Endodermal cell (in vitro differentiated cells): ENCODE measurements around the gene PSAP. TPM values are rescaled to one million over a fixed set of nuclear protein-coding genes. Genes with fewer than 3 reads are reported as not detected.
"Not testable (repeated sequence)": the region's sequence is repeated elsewhere in the genome, so short reads cannot be mapped to it uniquely, and the experiment has no call there.

Experiments
- DNase-seq: peaks from one replicate; pipeline ENCODE4 v3.0.0-alpha.2; 2017
- H3K27ac ChIP-seq: 2 replicates; pipeline ENCODE4 v1.5.1; 2013; ENCODE audit warnings: mild to moderate bottlenecking, low read depth, low read length, moderate library complexity
- H3K27me3 ChIP-seq: 2 replicates; pipeline ENCODE4 v1.6.1; 2013; ENCODE audit warnings: mild to moderate bottlenecking, low read length, moderate library complexity; ENCODE audit not compliant: insufficient read depth, control insufficient read depth, poor library complexity, severe bottlenecking
- H3K36me3 ChIP-seq: 2 replicates; pipeline ENCODE4 v1.7.0; 2013; ENCODE audit warnings: mild to moderate bottlenecking, low read length, moderate library complexity; ENCODE audit not compliant: control insufficient read depth, insufficient read depth
- H3K4me1 ChIP-seq: one replicate; pipeline ENCODE4 v1.7.0; 2013; ENCODE audit warnings: low read length; ENCODE audit not compliant: control insufficient read depth, insufficient read depth
- H3K4me3 ChIP-seq: 2 replicates; pipeline ENCODE4 v1.5.1; 2013; ENCODE audit warnings: mild to moderate bottlenecking, low read length, moderate library complexity
- H3K9ac ChIP-seq: 2 replicates; pipeline ENCODE4 v1.6.1; 2013; ENCODE audit warnings: mild to moderate bottlenecking, low read length, moderate library complexity; ENCODE audit not compliant: poor library complexity, severe bottlenecking; ENCODE audit errors: extremely low read depth
- H3K9me3 ChIP-seq: 2 replicates; pipeline ENCODE4 v1.6.1; 2013; ENCODE audit warnings: mild to moderate bottlenecking, low read length, moderate library complexity; ENCODE audit not compliant: control insufficient read depth
- H3K27ac Mint-ChIP-seq: 2 replicates; pipeline ENCODE4 v1.8.0; 2020; ENCODE audit warnings: mixed read lengths
- H3K27me3 Mint-ChIP-seq: 2 replicates; pipeline ENCODE4 v1.8.0; 2021; ENCODE audit warnings: mild to moderate bottlenecking, mixed read lengths; ENCODE audit not compliant: insufficient read depth
- H3K36me3 Mint-ChIP-seq: 2 replicates; pipeline ENCODE4 v1.8.0; 2020; ENCODE audit warnings: low read depth, mixed read lengths
- H3K4me1 Mint-ChIP-seq: 2 replicates; pipeline ENCODE4 v1.8.0; 2020; ENCODE audit warnings: mixed read lengths
- H3K4me3 Mint-ChIP-seq: 2 replicates; pipeline ENCODE4 v1.8.0; 2020; ENCODE audit warnings: mild to moderate bottlenecking, moderate library complexity, mixed read lengths
- H3K9me3 Mint-ChIP-seq: 2 replicates; pipeline ENCODE4 v1.8.0; 2020; ENCODE audit warnings: mild to moderate bottlenecking, mixed read lengths
- CTCF ChIP-seq: fragments of 200-600 bp; sonication (generic); conservative IDR thresholded peaks from 2 replicates; pipeline ENCODE4 v1.5.0; 2021; ENCODE audit warnings: antibody characterized with exemption, mild to moderate bottlenecking
- WGBS, 2 experiments: methylation state at CpG; one replicate each; pipeline versions ENCODE4 v1.1.5 to v1.1.7; 2013; ENCODE audit warnings: missing lambda C conversion rate in 2 of 2, mixed read lengths in 1 of 2; ENCODE audit not compliant: insufficient coverage in 1 of 2, insufficient read length in 1 of 2; 5-methylcytosine and 5-hydroxymethylcytosine counted together
- total RNA-seq, 2 donors: library from RNA; stranded (reverse); fragmentation: NEBNext Ultra II Directional in 1 of 2; extraction: Animal tissue kit (Norgen Biotek cat#: 25700) in 1 of 2; gene quantifications; 2 replicates in 1 of 2; 3 replicates in 1 of 2; pipeline ENCODE4 v1.2.1, GENCODE V29; 2021

PSAP gene
- total RNA-seq, 2 donors from 2014 or later, result 456 to 549 TPM

GRCh38 chr10:71880425-71881306, 29.6 kb upstream of the PSAP start:
- no peak overlapping the region for H3K4me3 ChIP-seq
- Mint-ChIP-seq H3K27ac (no peak overlapping the region), H3K4me3 (no peak overlapping the region), H3K4me1 (peaks cover 19% of the 10 kb centered on the region), H3K36me3 (no peaks in the 10 kb centered on the region), H3K27me3 (no peaks in the 10 kb centered on the region), H3K9me3 (peaks cover 15% of the 10 kb centered on the region)
- no peak overlapping the region for H3K27ac ChIP-seq
- H3K9ac ChIP-seq, result no peak overlapping the region
- peaks cover 3% of the 10 kb centered on the region for H3K4me1 ChIP-seq
- no peaks in the 10 kb centered on the region for H3K36me3 ChIP-seq
- no peak for DNase-seq
- WGBS, 2 experiments, result 91 to 96% methylated on average over 12 to 13 of the region's 13 CpGs
- H3K27me3 ChIP-seq, result no peaks in the 10 kb centered on the region
- no peaks in the 10 kb centered on the region for H3K9me3 ChIP-seq
- TF ChIP-seq CTCF, result no peak

GRCh38 chr10:71878327-71879034, 27.4 kb upstream of the PSAP start:
- Mint-ChIP-seq H3K27me3 (no peaks in the 10 kb centered on the region), H3K27ac (peak overlapping the region; percentile 91)
- WGBS, 2 experiments, result 29 to 44% methylated on average over 5 to 18 of the region's 18 CpGs

GRCh38 chr10:71877821-71878220, 26.8 kb upstream of the PSAP start:
- Histone ChIP-seq H3K4me1 (peaks cover 3% of the 10 kb centered on the region), H3K36me3 (no peaks in the 10 kb centered on the region), H3K9me3 (no peaks in the 10 kb centered on the region), H3K27ac (no peak overlapping the region), H3K27me3 (no peaks in the 10 kb centered on the region), H3K9ac (no peak overlapping the region), H3K4me3 (no peak overlapping the region)
- no peak for TF ChIP-seq CTCF
- Mint-ChIP-seq H3K36me3 (no peaks in the 10 kb centered on the region), H3K27me3 (no peaks in the 10 kb centered on the region), H3K4me1 (peaks cover 14% of the 10 kb centered on the region), H3K9me3 (peaks cover 18% of the 10 kb centered on the region), H3K27ac (no peak overlapping the region), H3K4me3 (no peak overlapping the region)
- 86% methylated on average over 4 of the region's 4 CpGs; no CpG with 5 or more reads in 1 of the 2 experiments for WGBS, 2 experiments
- DNase-seq, result no peak

More at GRCh38 chr10:71878327-71879034, 27.4 kb upstream of the PSAP start:
- Histone ChIP-seq H3K27me3 (no peaks in the 10 kb centered on the region), H3K4me3 (peak overlapping the region; percentile 38), H3K9me3 (no peaks in the 10 kb centered on the region), H3K4me1 (peaks cover 3% of the 10 kb centered on the region), H3K27ac (no peak overlapping the region), H3K36me3 (no peaks in the 10 kb centered on the region), H3K9ac (no peak overlapping the region)
- TF ChIP-seq CTCF, result no peak
- no peaks in the 10 kb centered on the region for H3K36me3 Mint-ChIP-seq
- peak overlapping the region; percentile 28 for H3K4me3 Mint-ChIP-seq
- DNase-seq, result peak; percentile 69
- peaks cover 14% of the 10 kb centered on the region for H3K4me1 Mint-ChIP-seq
- H3K9me3 Mint-ChIP-seq, result peaks cover 18% of the 10 kb centered on the region

GRCh38 chr10:71874680-71875354, 23.8 kb upstream of the PSAP start:
- not testable (repeated sequence) for DNase-seq, H3K4me3 ChIP-seq, H3K36me3 Mint-ChIP-seq, H3K9me3 ChIP-seq, H3K4me1 ChIP-seq, H3K27me3 Mint-ChIP-seq, H3K9ac ChIP-seq, H3K27me3 ChIP-seq, H3K27ac ChIP-seq, H3K4me3 Mint-ChIP-seq, H3K27ac Mint-ChIP-seq, H3K36me3 ChIP-seq
- Mint-ChIP-seq H3K4me1 (peaks cover 14% of the 10 kb centered on the region), H3K9me3 (peaks cover 24% of the 10 kb centered on the region)
- 92 to 94% methylated on average over 3 to 13 of the region's 13 CpGs for WGBS, 2 experiments
